PC-3 (cell line): ENCODE data around the gene FSCN2. TPM values are rescaled to one million over a fixed set of nuclear protein-coding genes. Genes with fewer than 3 reads are reported as not detected.

Source experiments
- ATAC-seq: fragments of 200-7000 bp; cut with Tn5 transposase; 2 replicates; pipeline ENCODE4 v1.9.1; 2020; ENCODE audit warnings: mild to moderate bottlenecking, moderate library complexity
- BruUV-seq: library from RNA; stranded (reverse); fragments of 400-500 nt; replicated peaks from 2 replicates; lab custom pipeline; 2021; lab: Mats Ljungman, UMichigan
- CTCF ChIA-PET: fragments of 300-600 bp; sonication (Branson Sonifier 250); formaldehyde crosslinking; loops from one replicate; lab custom pipeline; 2022; ENCODE audit warnings: antibody characterized with exemption; lab: Charles Lee
- POLR2A ChIA-PET: fragments of 300-600 bp; sonication (Branson Sonifier 250); formaldehyde crosslinking; loops from one replicate; lab custom pipeline; 2022; ENCODE audit warnings: antibody characterized with exemption; ENCODE audit not compliant: unreplicated experiment; lab: Charles Lee
- DNase-seq: peaks from one replicate; pipeline ENCODE4 v3.0.0-alpha.2; 2015
- H2AFZ ChIP-seq: fragments of 300-600 bp; sonication (generic); 2 replicates; pipeline ENCODE4 v1.6.0; 2016; ENCODE audit warnings: antibody characterized with exemption, low read length
- H3F3A ChIP-seq: fragments of 300-600 bp; sonication (generic); one replicate; pipeline ENCODE4 v1.6.0; 2017; ENCODE audit warnings: antibody characterized with exemption, low read length, control low read depth, mild to moderate bottlenecking; ENCODE audit not compliant: unreplicated experiment
- H3K27ac ChIP-seq: fragments of 300-600 bp; sonication (generic); 2 replicates; pipeline ENCODE4 v1.5.1; 2016; ENCODE audit warnings: mild to moderate bottlenecking, low read length
- H3K27me3 ChIP-seq: fragments of 300-600 bp; sonication (generic); 2 replicates; pipeline ENCODE4 v1.6.1; 2016; ENCODE audit warnings: low read length, mixed read lengths
- H3K36me3 ChIP-seq: fragments of 300-600 bp; sonication (generic); 2 replicates; pipeline ENCODE4 v1.6.1; 2016; ENCODE audit warnings: low read depth, mixed run types, low read length, mixed read lengths
- H3K4me1 ChIP-seq: fragments of 300-600 bp; sonication (generic); 2 replicates; pipeline ENCODE4 v1.5.1; 2016; ENCODE audit warnings: low read length; ENCODE audit not compliant: insufficient read depth
- H3K4me2 ChIP-seq: fragments of 300-600 bp; sonication (generic); 2 replicates; pipeline ENCODE4 v1.6.0; 2016; ENCODE audit warnings: low read length
- H3K4me3 ChIP-seq: fragments of 300-600 bp; sonication (generic); 2 replicates; pipeline ENCODE4 v1.5.1; 2016; ENCODE audit warnings: mild to moderate bottlenecking, low read length, mixed read lengths
- H3K79me2 ChIP-seq: fragments of 300-600 bp; sonication (generic); 2 replicates; pipeline ENCODE4 v1.6.1; 2017; ENCODE audit warnings: low read length, mixed read lengths
- H3K9ac ChIP-seq: fragments of 300-600 bp; sonication (generic); 2 replicates; pipeline ENCODE4 v1.6.0; 2016; ENCODE audit warnings: mild to moderate bottlenecking, low read length
- H3K9me2 ChIP-seq: fragments of 300-600 bp; sonication (generic); replicated peaks from 2 replicates; pipeline ENCODE4 v1.6.1; 2016; ENCODE audit warnings: mixed run types, low read length, mixed read lengths
- H3K9me3 ChIP-seq: fragments of 300-600 bp; sonication (generic); 2 replicates; pipeline ENCODE4 v1.6.1; 2016; ENCODE audit warnings: low read length, mixed read lengths
- H4K20me1 ChIP-seq: fragments of 300-600 bp; sonication (generic); 2 replicates; pipeline ENCODE4 v1.6.1; 2016; ENCODE audit warnings: low read length, mixed read lengths
- EZH2 ChIP-seq: fragments of 300-600 bp; sonication (generic); IDR thresholded peaks from one replicate; pipeline ENCODE4 v1.6.1; 2017; ENCODE audit warnings: antibody characterized with exemption, mild to moderate bottlenecking, low read length; ENCODE audit not compliant: unreplicated experiment
- EZH2phosphoT487 ChIP-seq: fragments of 300-600 bp; sonication (generic); IDR thresholded peaks from 2 replicates; pipeline ENCODE4 v1.6.1; 2018; ENCODE audit warnings: mild to moderate bottlenecking, antibody characterized with exemption, low read length, borderline replicate concordance
- intact Hi-C: fragments of 100-400 bp; cut with micrococcal nuclease; formaldehyde crosslinking; loops from 2 replicates; pipeline ENCODE4 v1.9.0; 2023
- total RNA-seq: library from RNA; depleted of rRNA; stranded (reverse); fragments of >200 nt; gene quantifications from 2 replicates; pipeline ENCODE4 v1.2.3, GENCODE V29; 2014
- TF ChIP-seq, protein P1 (sequence below): fragments of 300-600 bp; sonication (generic); conservative IDR thresholded peaks from 2 replicates; pipeline ENCODE4 v1.5.1; 2017; ENCODE audit warnings: antibody characterized with exemption, low read depth, mild to moderate bottlenecking, low read length

Gene FSCN2
- total RNA-seq, 1 experiment from 2014 or later: 0.87 TPM

DNA sequence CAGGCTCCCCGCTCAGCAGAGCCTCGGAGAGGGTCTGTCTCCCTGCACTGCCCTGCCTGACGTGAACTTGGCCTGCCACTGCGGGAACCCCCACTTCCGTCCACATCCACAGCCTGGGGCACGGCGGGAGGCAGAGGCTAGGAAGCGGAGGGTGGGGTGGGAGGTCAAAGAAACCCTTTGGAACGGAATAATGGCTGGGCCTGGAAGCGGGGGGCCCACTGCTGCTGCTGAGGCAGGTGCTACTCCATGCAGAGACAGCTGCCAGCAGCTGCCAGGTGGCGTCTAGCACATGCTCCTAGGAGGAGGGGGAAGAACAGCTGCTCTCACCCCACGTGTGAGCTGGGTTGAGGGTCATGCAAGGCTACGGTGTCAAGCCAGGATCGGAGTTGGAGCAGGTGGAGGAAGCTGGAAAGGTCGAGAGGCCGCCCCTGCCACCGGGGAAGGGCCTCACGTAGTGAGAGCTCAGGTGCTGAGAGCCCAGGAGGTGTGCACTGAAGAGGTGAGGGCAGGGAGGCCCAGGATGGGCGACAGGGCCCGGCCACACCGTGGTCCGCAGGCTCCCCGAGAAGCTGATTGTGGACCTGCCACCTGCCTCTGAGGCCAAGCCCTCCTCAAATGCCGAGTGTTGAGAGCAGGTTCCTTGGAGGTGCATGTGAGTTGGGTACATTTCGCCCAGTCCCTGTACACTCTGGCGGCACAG lies 9.8 kb downstream of the FSCN2 start:
- no peak for TF ChIP-seq EZH2phosphoT487
- TF ChIP-seq, protein P1, sequence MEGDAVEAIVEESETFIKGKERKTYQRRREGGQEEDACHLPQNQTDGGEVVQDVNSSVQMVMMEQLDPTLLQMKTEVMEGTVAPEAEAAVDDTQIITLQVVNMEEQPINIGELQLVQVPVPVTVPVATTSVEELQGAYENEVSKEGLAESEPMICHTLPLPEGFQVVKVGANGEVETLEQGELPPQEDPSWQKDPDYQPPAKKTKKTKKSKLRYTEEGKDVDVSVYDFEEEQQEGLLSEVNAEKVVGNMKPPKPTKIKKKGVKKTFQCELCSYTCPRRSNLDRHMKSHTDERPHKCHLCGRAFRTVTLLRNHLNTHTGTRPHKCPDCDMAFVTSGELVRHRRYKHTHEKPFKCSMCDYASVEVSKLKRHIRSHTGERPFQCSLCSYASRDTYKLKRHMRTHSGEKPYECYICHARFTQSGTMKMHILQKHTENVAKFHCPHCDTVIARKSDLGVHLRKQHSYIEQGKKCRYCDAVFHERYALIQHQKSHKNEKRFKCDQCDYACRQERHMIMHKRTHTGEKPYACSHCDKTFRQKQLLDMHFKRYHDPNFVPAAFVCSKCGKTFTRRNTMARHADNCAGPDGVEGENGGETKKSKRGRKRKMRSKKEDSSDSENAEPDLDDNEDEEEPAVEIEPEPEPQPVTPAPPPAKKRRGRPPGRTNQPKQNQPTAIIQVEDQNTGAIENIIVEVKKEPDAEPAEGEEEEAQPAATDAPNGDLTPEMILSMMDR: no peak; the same call in 1 of the 2 replicates
- no peak for TF ChIP-seq EZH2
- Histone ChIP-seq H3K27me3 (no peaks in the 10 kb centered on the region), H3K9ac (no peak overlapping the region), H3K27ac (no peak overlapping the region), H4K20me1 (no peaks in the 10 kb centered on the region), H3K36me3 (no peaks in the 10 kb centered on the region), H3K4me1 (no peaks in the 10 kb centered on the region), H3K9me3 (no peaks in the 10 kb centered on the region), H3F3A (no peaks in the 10 kb centered on the region), H2AFZ (no peak overlapping the region), H3K79me2 (no peaks in the 10 kb centered on the region), H3K9me2 (no peaks in the 10 kb centered on the region), H3K4me3 (no peak overlapping the region), H3K4me2 (no peak overlapping the region)
- intact Hi-C loops: no loop called here
- ChIA-PET CTCF (interaction anchor here (0.6 kb wide), 2 partner anchors 19 to 88 kb away, joined by 3 to 4 read pairs; no protein-coding TSS in a partner anchor), POLR2A (no interaction called here)
- DNase-seq (no peak), ATAC-seq (no peak)
- no TSS peak for BruUV-seq

GRCh38 chr17:81538651-81539570 lies 10.7 kb downstream of the FSCN2 start:
- no peaks in the 10 kb centered on the region for H3K27me3 ChIP-seq
- intact Hi-C loops: no loop called here
- no TSS peak for BruUV-seq
- CTCF ChIA-PET: interaction anchor here (0.6 kb wide), 1 partner anchor 87 kb away, joined by 4 read pairs; no protein-coding TSS in a partner anchor
- no peak overlapping the region for H3K4me3 ChIP-seq
- ATAC-seq: no peak
- no peak overlapping the region for H3K4me2 ChIP-seq
- H2AFZ ChIP-seq: no peak overlapping the region
- no peaks in the 10 kb centered on the region for H3K79me2 ChIP-seq
- no peak overlapping the region for H3K27ac ChIP-seq
- no peak for DNase-seq
- H3K9me3 ChIP-seq: no peaks in the 10 kb centered on the region
- no peak overlapping the region for H3K9ac ChIP-seq
- no peaks in the 10 kb centered on the region for H3K4me1 ChIP-seq
- H4K20me1 ChIP-seq: no peaks in the 10 kb centered on the region
- 0 out of 2 replicates have a peak, but pooled peaks cover 3% of the 10 kb centered on the region for H3K36me3 ChIP-seq
- H3K9me2 ChIP-seq: no peaks in the 10 kb centered on the region
- no peak for TF ChIP-seq EZH2
- TF ChIP-seq EZH2phosphoT487: no peak
- TF ChIP-seq, protein P1: no peak
- POLR2A ChIA-PET: interaction anchor here (0.6 kb wide), 1 partner anchor 230 kb away, joined by 5 read pairs; no protein-coding TSS in a partner anchor
- H3F3A ChIP-seq: no peaks in the 10 kb centered on the region
